Eye (tissue), 1 donor: ENCODE results near the gene GPER1.
"Not testable (repeated sequence)": the region's sequence is repeated elsewhere in the genome, so short reads cannot be mapped to it uniquely, and the experiment has no call there.

ENCODE experiments used
- DNase-seq: peaks from one replicate; pipeline ENCODE4 v3.0.0-alpha.2; 2015

GPER1 gene

GRCh38 chr7:1106063-1106792 is 18.3 kb downstream of the GPER1 start:
- no peak for DNase-seq

- DNase-seq = no peak
Observed at GRCh38 chr7:1106793-1107421, 19.0 kb downstream of the GPER1 start.

DNA sequence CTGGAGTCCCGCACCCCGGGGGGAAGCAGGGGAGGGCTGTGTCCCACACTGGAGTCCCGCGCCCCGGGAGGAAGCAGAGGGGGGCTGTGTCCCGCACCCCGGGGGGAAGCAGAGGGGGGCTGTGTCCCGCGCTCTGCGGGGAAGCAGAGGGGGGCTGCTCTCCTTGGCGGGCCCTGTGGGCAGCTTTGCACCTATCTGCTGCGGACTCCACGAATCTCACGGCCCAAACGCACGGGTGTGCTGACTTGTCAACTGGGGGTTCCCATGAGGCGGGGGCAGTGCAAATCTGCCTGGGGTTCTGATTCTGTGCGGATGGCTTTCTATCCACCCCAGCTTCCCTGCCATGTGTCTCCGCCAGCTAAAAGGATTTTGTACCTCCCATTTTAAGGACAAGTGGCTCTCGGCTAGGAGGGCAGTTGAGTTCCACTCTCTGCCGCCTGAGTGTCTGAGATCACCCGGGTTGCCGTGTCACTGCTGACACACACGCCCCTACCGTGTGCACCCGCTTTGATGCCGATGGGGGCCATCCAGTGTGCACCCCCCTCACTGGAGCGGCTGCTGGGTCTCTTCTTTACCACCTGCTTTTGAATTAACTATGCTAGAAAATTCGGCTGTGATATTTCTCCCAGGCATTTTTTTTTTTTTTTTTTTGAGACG is 20.5 kb downstream of the GPER1 start:
- DNase-seq = no peak

GRCh38 chr7:1109581-1110310 is 21.8 kb downstream of the GPER1 start:
- DNase-seq = no peak

GRCh38 chr7:1110358-1110757 is 22.4 kb downstream of the GPER1 start:
- DNase-seq = no peak

DNA sequence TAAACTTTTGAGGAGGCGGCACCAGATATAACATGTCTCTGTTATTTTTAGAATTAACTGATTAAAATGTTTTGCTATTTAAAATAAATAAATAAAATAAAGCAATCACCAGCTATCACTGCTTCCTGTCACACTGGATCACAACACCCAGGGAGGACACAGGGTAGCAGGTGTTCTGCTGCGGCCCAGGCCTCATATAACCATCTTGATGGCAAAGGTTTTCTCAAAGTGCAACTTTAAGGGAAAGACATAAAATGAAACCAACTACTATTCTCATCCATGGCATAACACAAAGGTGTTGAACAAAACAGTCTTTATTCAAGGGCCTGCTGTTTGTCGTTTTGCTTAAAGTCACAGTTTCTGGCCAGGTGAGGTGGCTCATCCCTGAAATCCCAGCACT is 23.2 kb downstream of the GPER1 start:
- DNase-seq = no peak

DNA sequence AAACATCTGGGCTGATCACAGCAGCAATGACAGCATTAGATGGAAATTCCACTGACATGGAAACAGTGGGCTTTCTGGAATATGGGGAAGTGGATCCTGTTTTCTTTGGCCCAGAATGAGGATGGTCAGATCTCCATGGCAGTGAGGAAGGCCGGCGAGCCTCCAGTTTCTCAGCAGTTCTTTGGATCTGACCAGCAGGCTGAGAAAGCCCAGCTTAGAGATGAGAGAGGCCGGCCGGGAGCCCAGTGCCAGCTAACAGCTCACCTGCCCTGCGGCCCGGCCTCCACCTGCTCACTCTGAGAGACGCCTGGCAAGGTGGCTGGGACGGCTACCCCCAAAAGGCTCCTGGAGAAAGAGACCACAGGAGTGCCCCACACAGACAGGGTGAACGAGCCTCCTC is 24.2 kb downstream of the GPER1 start:
- no peak for DNase-seq

GRCh38 chr7:1112625-1113547 is 25.0 kb downstream of the GPER1 start:
- no peak for DNase-seq

- DNase-seq = no peak
Observed at GRCh38 chr7:1113548-1113885, 25.6 kb downstream of the GPER1 start.

- DNase-seq = no peak
Observed at GRCh38 chr7:1114088-1114487, 26.2 kb downstream of the GPER1 start.

- no peak for DNase-seq
Observed at GRCh38 chr7:1114505-1114904, 26.6 kb downstream of the GPER1 start.

- not testable (repeated sequence) for DNase-seq
Observed at GRCh38 chr7:1115171-1116045, 27.5 kb downstream of the GPER1 start.

GRCh38 chr7:1116383-1117008 is 28.6 kb downstream of the GPER1 start:
- not testable (repeated sequence) for DNase-seq

DNA sequence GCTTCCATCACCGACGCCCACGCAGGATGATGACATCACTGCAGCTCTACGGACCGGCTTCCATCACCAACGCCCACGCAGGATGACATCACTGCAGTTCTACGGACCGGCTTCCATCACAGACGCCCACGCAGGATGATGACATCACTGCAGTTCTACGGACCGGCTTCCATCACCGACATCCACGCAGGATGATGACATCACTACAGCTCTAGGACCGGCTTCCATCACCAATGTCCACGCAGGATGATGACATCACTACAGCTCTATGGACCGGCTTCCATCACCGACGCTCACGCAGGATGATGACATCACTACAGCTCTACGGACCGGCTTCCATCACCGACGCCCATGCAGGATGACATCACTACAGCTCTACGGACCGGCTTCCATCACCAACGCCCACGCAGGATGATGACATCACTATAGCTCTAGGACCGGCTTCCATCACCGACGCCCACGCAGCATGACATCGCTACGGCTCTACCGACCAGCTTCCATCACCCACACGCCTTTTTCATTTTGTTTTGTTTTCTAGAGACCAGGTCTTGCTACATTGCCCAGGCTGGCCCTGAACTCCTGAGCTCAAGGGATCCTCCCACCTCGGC is 29.5 kb downstream of the GPER1 start:
- DNase-seq = no peak

GRCh38 chr7:1119201-1119600 is 31.3 kb downstream of the GPER1 start:
- DNase-seq = no peak

DNA sequence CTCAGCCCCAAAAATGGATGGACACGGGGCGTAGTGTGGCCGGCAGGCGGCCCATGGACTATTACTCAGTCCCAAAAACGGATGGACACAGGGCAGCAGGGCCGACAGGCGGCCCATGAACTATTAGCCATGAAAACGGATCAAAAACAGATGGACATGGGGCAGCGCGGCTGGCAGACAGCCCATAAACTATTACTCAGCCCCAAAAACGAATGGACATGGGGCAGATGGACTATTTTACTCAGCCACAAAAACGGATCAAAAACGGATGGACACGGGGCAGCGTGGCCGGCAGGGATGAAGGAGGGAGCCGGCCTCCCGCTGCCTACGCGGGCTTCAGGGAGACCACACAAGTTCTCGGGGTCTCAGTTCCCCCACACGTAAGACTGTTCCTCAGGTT is 32.9 kb downstream of the GPER1 start:
- DNase-seq = no peak

DNA sequence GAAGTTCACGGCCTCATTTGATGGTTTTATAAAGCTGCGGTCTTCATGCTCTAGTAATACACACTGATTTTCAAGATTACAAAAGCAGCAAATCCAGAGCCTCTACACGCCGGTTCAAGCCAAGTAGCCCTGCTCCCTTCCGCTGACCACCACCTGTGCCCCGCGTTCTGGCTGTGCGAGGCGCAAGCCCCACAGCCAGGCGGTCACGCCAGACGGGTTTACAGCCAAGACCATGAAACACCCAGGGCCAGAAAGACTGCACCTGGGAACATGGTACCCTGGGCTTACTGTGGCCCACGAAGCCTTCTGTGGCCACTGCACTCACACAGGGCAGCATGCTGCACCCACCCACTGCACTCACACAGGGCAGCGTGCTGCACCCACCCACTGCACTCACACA is 33.6 kb downstream of the GPER1 start:
- DNase-seq = no peak

DNA sequence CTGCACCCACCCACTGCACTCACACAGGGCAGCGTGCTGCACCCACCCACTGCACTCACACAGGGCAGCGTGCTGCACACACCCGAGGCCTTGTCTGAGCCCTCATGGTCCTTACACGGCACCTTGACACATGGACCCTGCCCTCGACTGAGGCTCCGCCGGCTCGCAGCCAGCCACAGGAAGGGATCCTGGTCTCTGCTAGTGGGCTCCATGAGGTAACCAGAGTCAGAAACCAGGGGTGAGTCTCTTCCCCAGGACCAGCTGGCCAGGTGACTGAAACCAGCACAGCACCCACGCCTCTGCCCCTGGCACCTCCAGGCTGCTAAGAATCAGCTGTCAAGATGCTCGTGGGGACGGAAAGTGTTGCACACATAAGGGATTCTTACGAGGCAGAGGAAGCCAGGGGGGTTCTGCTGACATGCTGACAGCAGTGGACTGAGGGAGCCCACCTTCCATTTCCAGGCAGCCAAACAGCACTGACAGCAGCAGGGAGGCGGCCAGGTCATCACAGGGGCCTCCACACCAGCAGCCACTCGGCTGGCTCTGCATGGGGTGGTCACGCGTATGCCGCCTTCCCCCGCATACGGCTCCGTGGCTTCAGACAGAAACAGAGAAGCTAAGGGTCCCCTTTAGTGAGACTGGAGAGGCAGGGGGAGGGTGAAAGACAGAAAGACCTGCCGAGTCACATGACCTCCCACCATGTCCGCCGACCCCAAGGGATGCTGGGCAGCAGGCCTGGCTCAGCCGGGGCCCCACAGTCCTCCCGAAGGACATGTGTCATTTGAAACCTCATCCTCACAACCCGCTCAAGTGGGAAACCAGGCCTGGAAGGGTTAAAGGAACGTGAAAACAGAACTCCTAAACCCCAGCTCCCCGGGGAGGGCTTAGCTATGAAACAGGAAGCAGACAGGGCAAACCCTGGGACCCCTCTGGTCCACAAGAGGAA is 34.2 kb downstream of the GPER1 start:
- DNase-seq = peak; percentile 28

GRCh38 chr7:1122832-1123501 is 35.1 kb downstream of the GPER1 start:
- DNase-seq = no peak
